Measurements from ENCODE around the gene FOXD4L1. TPM values are rescaled to one million over a fixed set of nuclear protein-coding genes. Genes with fewer than 3 reads are reported as not detected.
A peak's percentile ranks its signal among the peaks of the same experiment; 100 is the strongest.
"Not testable (repeated sequence)": the region's sequence is repeated elsewhere in the genome, so short reads cannot be mapped to it uniquely, and the experiment has no call there.

FOXD4L1 gene
- not detected for polyA plus RNA-seq (ENCODE audit: low read depth in 6 of 6)

DNA sequence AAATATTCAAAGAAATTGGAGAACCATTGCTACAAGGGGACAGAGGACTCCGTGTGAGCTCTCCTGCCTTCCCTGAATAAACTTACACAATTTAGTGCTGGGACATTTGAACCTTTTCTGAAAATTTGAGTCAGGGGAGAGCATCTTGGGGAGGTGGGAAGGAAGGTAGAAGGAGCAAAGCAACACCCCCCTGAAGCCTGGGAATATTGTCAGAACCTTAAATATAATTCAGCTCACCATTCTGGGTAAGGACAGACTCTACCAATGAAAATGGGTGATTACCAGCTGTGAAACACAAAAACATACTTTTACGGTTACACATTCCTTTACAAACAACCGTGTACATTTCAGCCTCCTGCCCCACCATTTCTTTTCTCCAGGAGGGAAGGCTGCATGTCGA lies at the start of gene FOXD4L1:
Gene FOXD4L1, plus strand, starts transcription at position 301 of the 400 bp plus-strand sequence. CDS start 592 bp downstream, outside the sequence.
- not testable (repeated sequence) for H3K9me3 Mint-ChIP-seq; ATAC-seq (ENCODE audit: low read depth in 2 of 2); H3K27ac Mint-ChIP-seq; DNase-seq; H3K36me3 Mint-ChIP-seq
- Mint-ChIP-seq H3K27me3 (peaks cover 0 to 11% (median 5%) of the 10 kb centered on the region in 3 donors), H3K4me3 (peak within 1 kb of the TSS in 7 of 8 donors; percentile 9 to 80 (median 45)), H3K4me1 (peaks cover 3 to 19% (median 6%) of the 10 kb centered on the region in 3 donors)

DNA sequence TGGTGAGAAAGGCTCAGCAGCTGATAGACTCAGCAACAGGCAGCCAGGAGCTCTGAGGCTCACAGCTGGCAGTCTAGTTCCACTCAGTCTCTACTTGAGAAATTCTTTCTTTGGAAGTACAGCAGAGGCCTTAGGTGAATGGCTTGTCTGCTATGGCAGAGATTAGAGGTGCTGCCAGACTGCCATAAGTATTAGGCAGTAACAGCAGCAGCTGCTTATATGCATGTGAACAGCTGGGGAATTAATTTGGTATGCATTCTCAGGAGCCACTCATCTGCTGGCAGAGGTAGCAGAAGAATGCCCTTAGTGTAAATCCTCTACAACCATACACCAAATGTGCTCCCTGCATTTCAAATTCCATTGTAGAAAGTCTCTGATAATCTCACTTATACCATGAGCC lies 32.7 kb upstream of the FOXD4L1 start:
- not testable (repeated sequence) for H3K4me3 Mint-ChIP-seq; H3K4me1 Mint-ChIP-seq; DNase-seq; H3K9me3 Mint-ChIP-seq; H3K27me3 Mint-ChIP-seq; H3K27ac Mint-ChIP-seq; ATAC-seq (ENCODE audit: low read depth in 2 of 2); H3K36me3 Mint-ChIP-seq

DNA sequence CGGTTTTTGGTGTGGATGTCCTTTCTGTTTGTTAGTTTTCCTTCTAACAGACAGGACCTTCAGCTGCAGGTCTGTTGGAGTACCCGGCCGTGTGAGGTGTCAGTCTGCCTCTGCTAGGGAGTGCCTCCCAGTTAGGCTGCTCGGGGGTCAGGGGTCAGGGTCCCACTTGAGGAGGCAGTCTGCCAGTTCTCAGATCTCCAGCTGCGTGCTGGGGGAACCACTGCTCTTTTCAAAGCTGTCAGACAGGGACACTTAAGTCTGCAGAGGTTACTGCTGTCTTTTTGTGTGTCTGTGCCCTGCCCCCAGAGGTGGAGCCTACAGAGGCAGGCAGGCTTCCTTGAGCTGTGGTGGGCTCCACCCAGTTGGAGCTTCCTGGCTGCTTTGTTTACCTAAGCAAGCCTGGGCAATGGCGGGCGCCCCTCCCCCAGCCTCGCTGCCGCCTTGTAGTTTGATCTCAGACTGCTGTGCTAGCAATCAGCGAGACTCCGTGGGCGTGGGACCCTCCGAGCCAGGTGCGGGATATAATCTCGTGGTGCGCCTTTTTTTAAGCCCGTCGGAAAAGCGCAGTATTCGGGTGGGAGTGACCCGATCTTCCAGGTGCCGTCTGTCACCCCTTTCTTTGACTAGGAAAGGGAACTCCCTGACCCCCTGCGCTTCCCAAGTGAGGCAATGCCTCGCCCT lies 21.6 kb upstream of the FOXD4L1 start:
- not testable (repeated sequence) for H3K4me3 Mint-ChIP-seq, H3K27ac Mint-ChIP-seq, DNase-seq

DNA sequence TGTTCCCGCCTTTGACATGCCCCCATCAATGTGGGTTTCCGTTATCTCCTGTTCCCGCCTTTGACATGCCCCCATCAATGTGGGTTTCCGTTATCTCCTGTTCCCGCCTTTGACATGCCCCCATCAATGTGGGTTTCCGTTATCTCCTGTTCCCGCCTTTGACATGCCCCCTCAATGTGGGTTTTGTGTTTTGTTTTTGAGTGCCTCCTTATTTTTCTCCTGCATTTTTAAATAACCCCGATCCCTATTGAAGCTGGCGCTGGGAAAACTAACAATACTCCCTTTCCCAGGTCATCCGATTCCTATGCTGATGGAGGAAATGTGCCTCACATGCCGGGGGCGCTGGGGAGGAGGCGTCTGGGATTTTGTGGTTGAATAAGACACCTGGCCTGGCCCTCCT lies 1.9 kb upstream of the FOXD4L1 start:
- not testable (repeated sequence) for H3K4me3 Mint-ChIP-seq; ATAC-seq (ENCODE audit: low read depth in 2 of 2); DNase-seq; H3K27ac Mint-ChIP-seq; H3K9me3 Mint-ChIP-seq; H3K27me3 Mint-ChIP-seq; H3K36me3 Mint-ChIP-seq
- H3K4me1 Mint-ChIP-seq: peaks cover 0 to 12% (median 3%) of the 10 kb centered on the region in 3 donors

More for the DNA sequence above, 21.6 kb upstream of the FOXD4L1 start:
- not testable (repeated sequence) for ATAC-seq (ENCODE audit: low read depth in 2 of 2); H3K4me1 Mint-ChIP-seq; H3K27me3 Mint-ChIP-seq; H3K9me3 Mint-ChIP-seq; H3K36me3 Mint-ChIP-seq

DNA sequence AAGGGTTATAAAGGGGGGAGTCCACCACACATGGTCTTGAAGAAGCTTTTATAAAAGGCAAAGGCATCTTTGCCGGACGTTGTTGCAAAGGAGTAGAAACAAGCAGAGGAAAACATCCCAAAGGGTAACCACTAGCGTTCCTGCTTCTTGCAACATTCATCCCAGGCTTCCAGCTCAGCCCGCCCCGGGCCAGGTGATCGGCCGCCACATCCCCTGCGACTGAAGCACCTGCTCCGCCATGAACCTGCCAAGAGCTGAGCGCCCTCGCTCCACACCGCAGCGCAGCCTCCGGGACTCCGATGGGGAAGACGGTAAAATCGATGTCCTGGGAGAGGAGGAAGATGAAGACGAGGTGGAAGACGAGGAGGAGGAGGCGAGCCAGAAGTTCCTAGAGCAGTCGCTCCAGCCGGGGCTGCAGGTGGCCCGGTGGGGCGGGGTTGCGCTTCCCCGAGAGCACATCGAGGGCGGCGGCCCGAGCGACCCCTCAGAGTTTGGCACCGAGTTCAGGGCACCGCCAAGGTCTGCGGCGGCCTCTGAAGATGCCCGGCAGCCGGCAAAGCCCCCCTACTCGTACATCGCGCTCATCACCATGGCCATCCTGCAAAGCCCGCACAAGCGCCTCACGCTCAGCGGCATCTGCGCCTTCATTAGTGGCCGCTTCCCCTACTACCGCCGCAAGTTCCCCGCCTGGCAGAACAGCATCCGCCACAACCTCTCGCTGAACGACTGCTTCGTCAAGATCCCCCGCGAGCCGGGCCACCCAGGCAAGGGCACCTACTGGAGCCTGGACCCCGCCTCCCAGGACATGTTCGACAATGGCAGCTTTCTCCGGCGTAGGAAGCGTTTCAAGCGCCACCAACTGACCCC lies 787 bp downstream of the FOXD4L1 start:
- H3K4me1 Mint-ChIP-seq: peaks cover 3 to 21% (median 6%) of the 10 kb centered on the region in 3 donors
- H3K4me3 Mint-ChIP-seq: peak overlapping the region in 7 of 8 donors; percentile 9 to 80 (median 39)
- ATAC-seq (ENCODE audit: low read depth in 2 of 2); H3K9me3 Mint-ChIP-seq; H3K36me3 Mint-ChIP-seq: not testable (repeated sequence)
- peak; percentile 12 for DNase-seq
- peak overlapping the region in 1 of 6 donors; percentile 62 for H3K27ac Mint-ChIP-seq
- H3K27me3 Mint-ChIP-seq: peaks cover 0 to 11% (median 5%) of the 10 kb centered on the region in 3 donors

DNA sequence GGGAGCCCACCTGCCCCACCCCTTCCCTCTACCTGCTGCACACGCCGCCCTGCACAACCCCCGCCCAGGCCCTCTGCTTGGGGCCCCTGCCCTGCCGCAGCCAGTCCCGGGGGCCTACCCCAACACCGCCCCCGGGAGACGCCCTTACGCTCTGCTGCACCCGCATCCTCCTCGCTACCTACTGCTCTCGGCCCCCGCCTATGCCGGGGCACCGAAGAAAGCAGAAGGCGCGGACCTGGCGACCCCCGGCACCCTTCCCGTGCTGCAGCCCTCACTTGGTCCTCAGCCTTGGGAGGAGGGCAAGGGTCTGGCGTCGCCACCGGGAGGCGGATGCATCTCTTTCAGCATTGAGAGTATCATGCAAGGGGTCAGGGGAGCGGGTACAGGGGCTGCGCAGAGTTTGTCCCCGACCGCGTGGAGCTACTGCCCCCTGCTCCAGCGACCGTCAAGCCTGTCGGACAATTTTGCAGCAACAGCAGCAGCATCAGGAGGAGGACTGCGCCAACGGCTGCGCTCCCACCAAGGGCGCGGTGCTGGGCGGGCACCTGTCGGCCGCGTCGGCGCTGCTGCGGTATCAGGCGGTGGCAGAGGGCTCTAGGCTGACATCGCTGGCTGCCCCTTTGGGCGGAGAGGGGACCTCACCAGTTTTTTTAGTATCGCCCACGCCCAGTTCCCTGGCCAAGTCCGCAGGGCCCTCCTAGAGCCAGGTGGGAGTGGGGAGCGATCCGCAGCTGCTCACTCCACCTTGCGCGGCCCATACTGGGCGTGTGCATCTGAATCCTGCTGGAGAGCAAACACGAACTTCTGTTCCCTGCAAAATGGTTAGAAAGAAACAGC lies 1.6 kb downstream of the FOXD4L1 start:
- Mint-ChIP-seq H3K4me1 (peaks cover 3 to 22% (median 6%) of the 10 kb centered on the region in 3 donors), H3K4me3 (peak overlapping the region in 6 of 8 donors; percentile 35 to 73 (median 40)), H3K27me3 (peaks cover 0 to 11% (median 5%) of the 10 kb centered on the region in 3 donors)
- not testable (repeated sequence) for H3K27ac Mint-ChIP-seq; ATAC-seq (ENCODE audit: low read depth in 2 of 2); H3K9me3 Mint-ChIP-seq; H3K36me3 Mint-ChIP-seq; DNase-seq

DNA sequence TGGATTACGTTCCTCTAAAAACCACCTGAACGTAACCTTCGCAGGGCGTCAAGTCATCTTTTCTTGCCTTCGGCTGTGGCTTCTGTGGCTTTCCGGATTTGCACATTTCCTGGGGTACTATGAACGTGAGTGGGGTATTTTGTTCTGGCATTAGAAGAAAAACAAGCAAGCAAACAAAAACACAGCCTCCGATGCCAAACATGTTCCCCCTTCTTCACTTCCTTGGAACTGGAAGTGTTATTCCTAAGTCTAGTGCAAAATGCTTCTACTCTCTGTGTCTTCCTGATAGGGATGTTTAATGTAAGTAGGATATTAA lies 2.2 kb downstream of the FOXD4L1 start:
- H3K27ac Mint-ChIP-seq; ATAC-seq (ENCODE audit: low read depth in 2 of 2): not testable (repeated sequence)

DNA sequence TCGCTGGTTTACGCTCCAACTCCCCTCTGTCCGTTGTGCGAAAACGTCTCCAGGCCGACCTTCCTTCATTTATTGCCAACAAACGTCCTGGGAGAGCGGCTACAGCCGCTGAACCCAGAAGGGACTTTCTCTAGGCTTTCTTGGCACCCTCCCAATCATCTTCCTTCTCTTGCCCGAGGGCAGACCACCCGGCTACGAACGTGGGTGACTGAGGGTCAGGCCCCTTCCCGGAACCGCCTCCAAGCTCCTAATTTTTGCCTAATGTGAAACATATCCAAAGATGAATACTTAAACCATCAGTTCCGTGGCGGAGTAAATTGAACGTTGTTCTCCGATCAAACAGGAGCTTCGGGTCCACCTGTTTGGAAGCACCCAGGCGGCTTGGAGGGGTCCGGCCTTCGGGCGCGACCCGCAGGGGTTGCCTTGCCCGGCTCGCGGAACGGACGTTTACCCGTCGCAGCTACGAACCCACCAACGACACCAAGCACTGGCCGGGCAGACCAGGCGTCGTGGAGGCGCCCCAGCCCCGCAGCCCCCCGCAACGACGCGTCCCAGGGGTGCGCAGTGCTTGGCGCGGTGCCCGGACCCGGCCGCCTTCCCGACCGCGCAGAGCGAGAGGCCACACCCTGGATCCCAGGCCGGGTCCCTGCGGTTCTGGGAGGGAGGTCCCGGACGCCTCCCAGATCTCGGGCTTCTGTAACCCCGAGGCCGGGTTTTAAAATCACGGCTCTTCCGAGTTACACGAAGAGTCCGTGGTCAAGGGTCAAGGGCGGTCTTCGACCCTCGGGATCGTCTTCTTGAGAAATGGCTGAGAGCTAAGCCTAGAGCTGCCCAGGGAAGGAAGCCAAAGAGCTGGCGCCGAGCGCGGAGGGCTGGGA lies 4.0 kb downstream of the FOXD4L1 start:
- Mint-ChIP-seq H3K4me1 (peaks cover 3 to 22% (median 6%) of the 10 kb centered on the region in 3 donors), H3K27me3 (peaks cover 0 to 12% (median 5%) of the 10 kb centered on the region in 3 donors), H3K4me3 (peak overlapping the region in 7 of 8 donors; percentile 67 to 87 (median 74)), H3K27ac (peak overlapping the region in 5 of 6 donors; percentile 39 to 83 (median 78))
- not testable (repeated sequence) for DNase-seq, H3K9me3 Mint-ChIP-seq, H3K36me3 Mint-ChIP-seq
- peak in 1 of 2 donors; percentile 13 for ATAC-seq (ENCODE audit: low read depth in 2 of 2)

More for the DNA sequence above, 2.2 kb downstream of the FOXD4L1 start:
- not testable (repeated sequence) for DNase-seq, H3K36me3 Mint-ChIP-seq, H3K9me3 Mint-ChIP-seq
- peak overlapping the region in 5 of 8 donors; percentile 19 to 68 (median 37) for H3K4me3 Mint-ChIP-seq
- H3K4me1 Mint-ChIP-seq: peaks cover 3 to 22% (median 6%) of the 10 kb centered on the region in 3 donors
- H3K27me3 Mint-ChIP-seq: peaks cover 0 to 11% (median 5%) of the 10 kb centered on the region in 3 donors

DNA sequence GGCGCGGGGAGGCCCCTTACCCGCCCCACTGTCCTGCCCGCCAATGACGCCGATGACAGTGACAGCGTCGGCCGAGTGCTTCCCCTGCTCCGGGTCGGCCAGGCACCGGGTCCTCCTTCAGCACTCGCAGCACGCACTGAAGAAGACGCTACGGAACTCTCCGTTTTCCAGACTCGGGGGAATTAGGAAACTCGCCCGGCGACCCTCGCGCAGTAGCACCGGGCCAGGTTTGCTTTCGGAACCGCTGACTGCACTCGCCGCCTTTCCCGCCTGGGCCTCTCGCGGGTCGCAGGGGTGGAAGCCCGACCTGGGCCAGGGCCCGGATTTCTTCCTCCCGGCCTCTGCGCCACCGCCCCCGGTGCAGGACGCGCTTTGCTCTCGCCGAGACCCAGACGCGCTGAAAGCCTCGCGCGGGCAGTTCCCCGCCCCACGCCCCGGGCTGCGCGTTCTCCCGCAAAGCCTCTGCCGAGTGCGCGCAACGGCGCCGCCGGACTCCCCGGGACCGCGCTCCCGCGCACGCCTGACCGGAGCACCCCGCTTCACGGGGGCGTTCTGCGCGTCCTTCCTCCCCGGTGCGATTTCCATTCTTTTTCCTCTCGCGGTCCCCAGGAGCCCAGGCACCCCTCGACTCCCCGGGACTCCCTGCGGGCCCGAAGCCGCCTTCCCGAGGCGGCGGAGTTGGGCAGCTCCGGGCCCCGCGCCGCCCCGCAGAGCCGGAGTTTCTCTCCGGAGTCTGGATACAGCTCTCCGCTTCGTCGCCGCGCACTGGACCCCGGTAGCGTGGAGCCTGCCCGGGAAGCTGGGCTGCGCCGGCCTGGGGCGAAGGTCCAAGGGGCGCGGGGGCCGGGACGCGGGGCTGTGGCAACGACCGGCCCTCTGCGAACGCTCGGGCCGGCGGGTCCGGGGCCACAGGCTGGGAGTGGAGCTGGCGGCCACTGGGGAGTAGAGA lies 4.9 kb downstream of the FOXD4L1 start:
- Mint-ChIP-seq H3K27ac (peak overlapping the region in 2 of 6 donors; percentile 23 to 39), H3K4me3 (peak overlapping the region in 7 of 8 donors; percentile 67 to 87 (median 70)), H3K4me1 (peaks cover 3 to 21% (median 11%) of the 10 kb centered on the region in 3 donors), H3K27me3 (peaks cover 0 to 14% (median 9%) of the 10 kb centered on the region in 3 donors)
- DNase-seq (peak; percentile 7), ATAC-seq (ENCODE audit: low read depth in 2 of 2) (peak; percentile 80)
- not testable (repeated sequence) for H3K36me3 Mint-ChIP-seq, H3K9me3 Mint-ChIP-seq

DNA sequence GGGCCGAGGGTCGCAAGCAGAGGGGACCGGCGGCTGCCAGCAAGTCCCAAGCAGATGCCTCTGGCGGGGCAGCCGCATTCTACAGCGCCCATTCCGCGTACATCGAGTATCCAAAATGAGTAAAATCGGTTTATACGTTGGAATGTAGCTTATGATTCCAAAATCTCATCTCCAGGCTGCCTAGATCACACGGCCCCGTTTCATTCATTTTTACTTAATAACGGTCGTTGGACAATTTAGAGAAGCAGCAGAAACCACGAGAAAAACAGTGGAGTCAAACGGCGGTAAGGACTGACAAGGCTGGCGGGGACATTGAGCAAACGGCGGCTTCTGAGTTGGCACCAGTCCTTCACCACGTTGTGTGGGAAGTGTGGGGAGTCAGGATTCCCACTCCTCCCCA lies 5.6 kb downstream of the FOXD4L1 start:
- peaks cover 0 to 18% (median 9%) of the 10 kb centered on the region in 3 donors for H3K27me3 Mint-ChIP-seq
- not testable (repeated sequence) for DNase-seq; ATAC-seq (ENCODE audit: low read depth in 2 of 2); H3K36me3 Mint-ChIP-seq; H3K9me3 Mint-ChIP-seq; H3K27ac Mint-ChIP-seq
- peaks cover 3 to 16% (median 11%) of the 10 kb centered on the region in 3 donors for H3K4me1 Mint-ChIP-seq
- H3K4me3 Mint-ChIP-seq: peak overlapping the region in 7 of 8 donors; percentile 19 to 73 (median 56)

DNA sequence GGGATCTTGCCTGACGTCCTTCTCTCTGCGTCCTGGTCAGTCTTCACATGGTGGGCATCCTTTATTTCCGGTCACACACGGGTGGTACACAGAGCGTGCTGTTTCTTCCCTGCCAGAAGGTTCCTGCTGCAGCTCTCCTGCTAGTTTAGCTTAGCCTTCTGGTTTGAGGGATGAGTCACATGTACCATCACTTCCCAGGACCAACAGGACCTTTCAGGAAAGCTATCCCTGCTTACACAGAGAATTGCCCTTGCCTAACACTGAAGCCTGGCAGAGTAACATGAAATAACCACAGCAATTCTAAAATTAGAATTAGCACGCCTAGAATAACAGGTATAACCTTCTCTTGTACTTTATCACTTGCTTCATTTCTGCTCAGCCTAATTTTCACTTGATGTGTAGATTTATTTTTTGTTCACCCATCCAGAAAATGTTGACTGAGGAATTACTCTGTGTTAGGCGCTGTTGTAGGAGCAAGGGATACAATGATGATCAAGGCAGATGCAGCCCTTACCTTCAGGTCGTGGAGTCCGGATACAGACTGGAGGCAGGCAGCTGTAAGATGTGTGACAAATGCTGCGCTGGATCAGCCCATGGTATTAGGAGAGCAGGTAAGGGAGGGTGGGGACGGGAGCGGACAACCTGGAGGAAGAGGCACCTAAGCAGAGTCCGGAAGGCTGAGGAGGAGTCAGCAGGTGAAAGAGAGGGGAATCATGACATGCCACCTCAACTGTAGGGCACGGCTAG lies 9.1 kb downstream of the FOXD4L1 start:
- ATAC-seq (ENCODE audit: low read depth in 2 of 2); H3K4me1 Mint-ChIP-seq; H3K9me3 Mint-ChIP-seq; H3K27ac Mint-ChIP-seq; H3K4me3 Mint-ChIP-seq; H3K36me3 Mint-ChIP-seq; DNase-seq: not testable (repeated sequence)
- peaks cover 7 to 27% (median 11%) of the 10 kb centered on the region in 3 donors for H3K27me3 Mint-ChIP-seq
